Prostate gland (tissue), 2 donors: Measurements from ENCODE around the gene GNA15. TPM values are rescaled to one million over a fixed set of nuclear protein-coding genes. Genes with fewer than 3 reads are reported as not detected.

Experiments used
- DNase-seq: peaks from one replicate; pipeline ENCODE4 v3.0.0-alpha.2; 2019; ENCODE audit warnings: low spot score
- H3K27ac ChIP-seq, 2 donors: fragments of 200-600 bp; sonication (generic); 2 replicates each; pipeline ENCODE4 v1.5.1; 2017 to 2019
- H3K27me3 ChIP-seq: fragments of 200-600 bp; sonication (generic); replicated peaks from 2 replicates; pipeline ENCODE4 v1.5.1; 2019; ENCODE audit not compliant: insufficient read depth
- H3K36me3 ChIP-seq, 2 donors: fragments of 200-600 bp; sonication (generic); 1 replicate in 1 of 2; 2 replicates in 1 of 2; pipeline versions ENCODE4 v1.5.1 to v1.8.1; 2017 to 2019
- H3K4me1 ChIP-seq: fragments of 200-600 bp; sonication (generic); replicated peaks from 2 replicates; pipeline ENCODE4 v1.5.1; 2019
- H3K4me3 ChIP-seq, 2 donors: fragments of 200-600 bp; sonication (generic); 2 replicates each; pipeline ENCODE4 v1.5.1; 2017 to 2019
- H3K9me3 ChIP-seq: fragments of 200-600 bp; sonication (generic); 2 replicates; pipeline ENCODE4 v1.5.1; 2017
- POLR2A ChIP-seq: fragments of 450-650 bp; IDR thresholded peaks from one replicate; pipeline ENCODE4 v1.6.1; 2016; ENCODE audit warnings: antibody characterized with exemption, mild to moderate bottlenecking
- POLR2AphosphoS5 ChIP-seq: sonication (generic); formaldehyde crosslinking; IDR thresholded peaks from one replicate; pipeline ENCODE4 v1.6.1; 2017; ENCODE audit warnings: antibody characterized with exemption
- WGBS: methylation state at CpG from one replicate; pipeline ENCODE4 v1.1.5; 2018; 5-methylcytosine and 5-hydroxymethylcytosine counted together
- intact Hi-C: fragments of 100-400 bp; cut with DNase I; formaldehyde crosslinking; loops from one replicate; pipeline ENCODE4 v1.14.2; 2022
- total RNA-seq, 2 donors: library from RNA; depleted of rRNA; stranded (reverse); fragments of >200 nt; gene quantifications; one replicate each; pipeline ENCODE4 v1.1.0, GENCODE V29; 2016
- TF ChIP-seq, protein P1 (sequence below), 4 experiments: fragments of 200-600 bp in 2 of 4; fragments of 450-650 bp in 2 of 4; sonication (generic) in 2 of 4; IDR thresholded peaks; 1 replicate in 3 of 4; 2 replicates in 1 of 4; pipeline ENCODE4 v1.5.1; 2016 to 2019; ENCODE audit warnings: antibody characterized with exemption in 4 of 4, mild to moderate bottlenecking in 2 of 4, moderate library complexity in 2 of 4

Gene GNA15
- total RNA-seq, 2 donors from 2014 or later, result 11.1 to 13.3 TPM

- Histone ChIP-seq H3K27me3 (no peaks in the 10 kb centered on the region), H3K9me3 (no peaks in the 10 kb centered on the region), H3K36me3 (no peaks in the 10 kb centered on the region), H3K4me3 (no peak overlapping the region), H3K4me1 (peaks cover 33% of the 10 kb centered on the region), H3K27ac (no peak overlapping the region)
- no peak for DNase-seq
- TF ChIP-seq POLR2AphosphoS5 (no peak), POLR2A (no peak)
- TF ChIP-seq, protein P1, sequence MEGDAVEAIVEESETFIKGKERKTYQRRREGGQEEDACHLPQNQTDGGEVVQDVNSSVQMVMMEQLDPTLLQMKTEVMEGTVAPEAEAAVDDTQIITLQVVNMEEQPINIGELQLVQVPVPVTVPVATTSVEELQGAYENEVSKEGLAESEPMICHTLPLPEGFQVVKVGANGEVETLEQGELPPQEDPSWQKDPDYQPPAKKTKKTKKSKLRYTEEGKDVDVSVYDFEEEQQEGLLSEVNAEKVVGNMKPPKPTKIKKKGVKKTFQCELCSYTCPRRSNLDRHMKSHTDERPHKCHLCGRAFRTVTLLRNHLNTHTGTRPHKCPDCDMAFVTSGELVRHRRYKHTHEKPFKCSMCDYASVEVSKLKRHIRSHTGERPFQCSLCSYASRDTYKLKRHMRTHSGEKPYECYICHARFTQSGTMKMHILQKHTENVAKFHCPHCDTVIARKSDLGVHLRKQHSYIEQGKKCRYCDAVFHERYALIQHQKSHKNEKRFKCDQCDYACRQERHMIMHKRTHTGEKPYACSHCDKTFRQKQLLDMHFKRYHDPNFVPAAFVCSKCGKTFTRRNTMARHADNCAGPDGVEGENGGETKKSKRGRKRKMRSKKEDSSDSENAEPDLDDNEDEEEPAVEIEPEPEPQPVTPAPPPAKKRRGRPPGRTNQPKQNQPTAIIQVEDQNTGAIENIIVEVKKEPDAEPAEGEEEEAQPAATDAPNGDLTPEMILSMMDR (IDR thresholded peaks at IDR 0.05), result no peak
- intact Hi-C loops, result loop anchor here (10.0 kb wide), 1 partner anchor 136 kb away; no protein-coding TSS in a partner anchor
- 76% methylated on average over 30 of the region's 34 CpGs for WGBS
Measured at GRCh38 chr19:3100747-3101730, 34.8 kb upstream of the GNA15 start.

DNA sequence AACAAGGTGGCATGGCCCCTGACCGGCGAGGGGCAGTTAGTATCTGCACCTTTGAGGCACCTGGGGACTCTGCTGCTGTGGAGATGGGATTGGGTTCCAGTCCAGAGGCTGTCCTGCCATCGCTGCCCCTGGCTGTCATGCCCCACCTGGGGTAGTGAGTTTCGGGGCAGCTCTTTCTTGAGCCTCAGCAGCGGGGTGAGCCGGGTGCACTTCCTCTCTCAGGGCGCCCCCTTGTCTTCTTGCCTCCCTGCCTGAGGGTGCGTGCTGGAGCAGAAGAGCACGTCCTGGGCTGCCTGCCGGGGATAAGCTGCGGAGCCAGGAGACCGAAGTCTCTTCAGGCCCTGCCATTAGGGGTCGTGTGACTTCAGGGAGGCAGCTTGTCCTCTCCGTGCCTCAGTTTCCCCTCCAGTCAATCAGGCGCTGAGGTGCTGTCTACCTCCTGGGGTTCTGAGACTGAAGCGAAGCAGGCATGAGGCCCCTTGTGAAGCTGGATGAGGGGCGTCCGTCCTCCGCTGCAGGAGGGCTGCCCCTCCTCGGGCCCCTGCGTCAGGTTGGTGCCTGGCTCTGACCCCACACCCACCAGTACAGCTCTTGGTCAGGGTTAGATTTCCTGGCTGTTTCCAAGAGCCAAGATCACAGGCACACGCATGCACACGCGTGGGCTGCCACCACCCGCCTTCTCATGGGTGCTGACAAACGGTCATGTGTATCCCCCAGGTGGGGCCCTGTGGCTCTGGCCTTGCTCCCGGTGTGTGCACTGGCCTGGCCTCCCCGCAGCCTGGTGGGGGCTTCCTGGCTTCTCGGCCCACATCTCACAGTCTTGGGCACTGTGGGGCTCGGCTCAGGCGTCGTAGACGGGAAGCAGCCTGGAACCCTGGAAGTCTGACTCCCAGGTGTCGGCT is 33.3 kb upstream of the GNA15 start:
- no peak overlapping the region for H3K27ac ChIP-seq
- peaks cover 19% of the 10 kb centered on the region for H3K4me1 ChIP-seq
- no peak overlapping the region for H3K4me3 ChIP-seq
- intact Hi-C loops, result loop anchor here (10.0 kb wide), 1 partner anchor 138 kb away; no protein-coding TSS in a partner anchor
- no peaks in the 10 kb centered on the region for H3K9me3 ChIP-seq
- no peak for DNase-seq
- 89% methylated on average over 31 of the region's 34 CpGs for WGBS
- TF ChIP-seq POLR2AphosphoS5 (no peak), POLR2A (no peak)
- TF ChIP-seq, protein P1 (IDR thresholded peaks at IDR 0.05), result no peak
- no peaks in the 10 kb centered on the region for H3K36me3 ChIP-seq
- no peaks in the 10 kb centered on the region for H3K27me3 ChIP-seq

DNA sequence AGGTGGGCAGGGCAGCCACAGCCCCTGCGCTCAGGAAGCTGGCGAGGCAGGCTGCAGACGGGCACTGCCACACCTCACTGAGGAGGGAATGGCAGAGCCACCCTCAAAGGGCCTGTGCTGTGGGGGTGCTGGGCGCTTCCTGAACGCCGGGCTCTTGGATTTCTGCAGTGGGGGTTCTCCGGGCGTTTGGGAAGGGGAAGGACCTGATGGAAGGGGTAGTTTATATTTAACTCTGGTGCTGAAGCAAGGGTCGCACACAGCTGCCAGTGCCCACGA is 31.2 kb upstream of the GNA15 start:
- Histone ChIP-seq H3K9me3 (no peaks in the 10 kb centered on the region), H3K36me3 (no peaks in the 10 kb centered on the region), H3K27ac (peak overlapping the region in 1 of 2 donors; percentile 31), H3K27me3 (no peaks in the 10 kb centered on the region), H3K4me1 (no peaks in the 10 kb centered on the region), H3K4me3 (no peak overlapping the region)
- WGBS, result 69% methylated on average over 10 of the region's 10 CpGs
- intact Hi-C loops, result loop anchor here (2.0 to 10.0 kb wide), 2 partner anchors 30 to 140 kb away; no protein-coding TSS in a partner anchor
- TF ChIP-seq POLR2AphosphoS5 (no peak), POLR2A (no peak)
- TF ChIP-seq, protein P1 (IDR thresholded peaks at IDR 0.05), result no peak
- no peak for DNase-seq

GRCh38 chr19:3105641-3106508 is 30.0 kb upstream of the GNA15 start:
- 85% methylated on average over 32 of the region's 33 CpGs for WGBS
- DNase-seq, result no peak
- H3K9me3 ChIP-seq, result no peaks in the 10 kb centered on the region
- TF ChIP-seq POLR2AphosphoS5 (no peak), POLR2A (no peak)
- TF ChIP-seq, protein P1 (IDR thresholded peaks at IDR 0.05), result no peak
- no peaks in the 10 kb centered on the region for H3K27me3 ChIP-seq
- no peak overlapping the region for H3K27ac ChIP-seq
- no peak overlapping the region for H3K4me3 ChIP-seq
- no peaks in the 10 kb centered on the region for H3K36me3 ChIP-seq
- intact Hi-C loops, result loop anchor here (2.0 to 10.0 kb wide), 2 partner anchors 31 to 141 kb away; no protein-coding TSS in a partner anchor
- no peaks in the 10 kb centered on the region for H3K4me1 ChIP-seq
